SK-N-SH (cell line): ENCODE measurements around the gene CNTNAP2. TPM values are rescaled to one million over a fixed set of nuclear protein-coding genes. Genes with fewer than 3 reads are reported as not detected.

Experiments
- CTCF ChIA-PET: fragments of 300-600, 350-600 bp; formaldehyde crosslinking; extraction: SDS; loops from one replicate; lab custom pipeline; 2021; lab: Yijun Ruan, JAX
- POLR2A ChIA-PET: fragments of 350-600 bp; sonication (Branson Sonifier 250); formaldehyde crosslinking; extraction: SDS; loops from one replicate; lab custom pipeline; 2020; ENCODE audit warnings: antibody characterized with exemption, inconsistent platforms; lab: Yijun Ruan, JAX
- DNase-seq: peaks from one replicate; pipeline ENCODE4 v3.0.0; 2012
- H2AFZ ChIP-seq: fragments of 200-600 bp; sonication (generic); 2 replicates; pipeline ENCODE4 v1.8.1; 2016; ENCODE audit warnings: antibody characterized with exemption, mild to moderate bottlenecking, low read depth
- H3F3A ChIP-seq: fragments of 200-600 bp; sonication (generic); replicated peaks from 2 replicates; pipeline ENCODE3; 2016; ENCODE audit warnings: antibody characterized with exemption, mild to moderate bottlenecking; ENCODE audit not compliant: insufficient read depth
- H3K27ac ChIP-seq, 2 experiments: fragments of 200-500 bp in 1 of 2; fragments of 200-600 bp in 1 of 2; sonication (Bioruptor generic) in 1 of 2; sonication (generic), shearing (Covaris generic) in 1 of 2; 2 replicates each; pipeline versions ENCODE4 v1.5.1 to v1.6.1; 2014 to 2016; ENCODE audit warnings: low read depth in 2 of 2, inconsistent platforms in 1 of 2, low read length in 1 of 2, mild to moderate bottlenecking in 1 of 2, mixed read lengths in 1 of 2
- H3K27me3 ChIP-seq: fragments of 200-600 bp; sonication (generic), shearing (Covaris generic); 2 replicates; pipeline ENCODE4 v1.6.1; 2016; ENCODE audit warnings: mixed run types; ENCODE audit not compliant: insufficient read depth
- H3K36me3 ChIP-seq, 2 experiments: fragments of 200-500 bp in 1 of 2; fragments of 200-600 bp in 1 of 2; sonication (Bioruptor generic) in 1 of 2; sonication (generic) in 1 of 2; replicated peaks in 1 of 2; 2 replicates each; pipeline versions ENCODE3 to v1.5.1; 2014 to 2016; ENCODE audit warnings: low read length in 1 of 2, mild to moderate bottlenecking in 1 of 2; ENCODE audit not compliant: insufficient read depth in 2 of 2, control insufficient read depth in 1 of 2
- H3K4me1 ChIP-seq, 2 experiments: fragments of 200-500 bp in 1 of 2; fragments of 200-600 bp in 1 of 2; sonication (Bioruptor generic) in 1 of 2; sonication (generic), shearing (Covaris generic) in 1 of 2; 2 replicates each; pipeline versions ENCODE4 v1.5.1 to v1.6.1; 2014 to 2016; ENCODE audit warnings: low read depth in 1 of 2, low read length in 1 of 2, mixed run types in 1 of 2; ENCODE audit not compliant: insufficient read depth in 2 of 2, control insufficient read depth in 1 of 2
- H3K4me2 ChIP-seq: fragments of 200-600 bp; sonication (generic), shearing (Covaris generic); 2 replicates; pipeline ENCODE4 v1.6.1; 2017; ENCODE audit warnings: mixed run types
- H3K4me3 ChIP-seq, 2 experiments: fragments of 200-500 bp in 1 of 2; fragments of 200-600 bp in 1 of 2; sonication (Bioruptor generic) in 1 of 2; sonication (generic), shearing (Covaris generic) in 1 of 2; 2 replicates each; pipeline versions ENCODE4 v1.5.1 to v1.8.1; 2014 to 2016; ENCODE audit warnings: low read depth in 2 of 2, inconsistent platforms in 1 of 2, low read length in 1 of 2, mild to moderate bottlenecking in 1 of 2, mixed read lengths in 1 of 2, moderate library complexity in 1 of 2
- H3K79me2 ChIP-seq: fragments of 200-600 bp; sonication (generic); 2 replicates; pipeline ENCODE4 v1.8.1; 2017; ENCODE audit warnings: mild to moderate bottlenecking; ENCODE audit not compliant: insufficient read depth
- H3K9ac ChIP-seq: fragments of 200-600 bp; sonication (generic); 2 replicates; pipeline ENCODE4 v1.6.1; 2017; ENCODE audit warnings: mixed run types
- H3K9me2 ChIP-seq: fragments of 200-600 bp; sonication (generic); 2 replicates; pipeline ENCODE4 v1.6.1; 2017; ENCODE audit warnings: mixed run types
- H3K9me3 ChIP-seq: fragments of 200-600 bp; sonication (generic); 2 replicates; pipeline ENCODE4 v1.6.1; 2017; ENCODE audit warnings: mixed run types, mild to moderate bottlenecking, moderate library complexity
- H4K20me1 ChIP-seq: fragments of 200-600 bp; sonication (generic); 2 replicates; pipeline ENCODE4 v1.6.1; 2017; ENCODE audit warnings: mild to moderate bottlenecking, mixed run types; ENCODE audit not compliant: insufficient read depth
- CTCF ChIP-seq: fragments of 200-600 bp; sonication (generic); IDR thresholded peaks from 2 replicates; pipeline ENCODE4 v1.6.1; 2017; ENCODE audit warnings: antibody characterized with exemption, mild to moderate bottlenecking, moderate library complexity
- ELF1 ChIP-seq: IDR thresholded peaks from 2 replicates; pipeline ENCODE4 v1.4.0; 2012
- EP300 ChIP-seq, 2 experiments: IDR thresholded peaks; 2 replicates each; pipeline versions ENCODE4 v1.4.0 to v1.6.1; 2012; ENCODE audit warnings: borderline replicate concordance in 1 of 2, low read depth in 1 of 2, low read length in 1 of 2
- FOXJ3 ChIP-seq: sonication (generic); formaldehyde crosslinking; IDR thresholded peaks from 2 replicates; pipeline ENCODE4 v1.5.1; 2020; ENCODE audit warnings: mild to moderate bottlenecking, missing genetic modification reagents
- FOXM1 ChIP-seq: IDR thresholded peaks from 2 replicates; pipeline ENCODE4 v1.4.0; 2012; ENCODE audit warnings: low read depth, mild to moderate bottlenecking
- JUND ChIP-seq: IDR thresholded peaks from 2 replicates; pipeline ENCODE4 v1.4.0; 2012
- MAX ChIP-seq: IDR thresholded peaks from 2 replicates; pipeline ENCODE4 v1.4.0; 2012; ENCODE audit warnings: low read depth
- PBX3 ChIP-seq: IDR thresholded peaks from 2 replicates; pipeline ENCODE4; 2012
- POLR2AphosphoS5 ChIP-seq: IDR thresholded peaks from 2 replicates; pipeline ENCODE4 v1.6.1; 2012; ENCODE audit warnings: low read depth, low read length
- RAD21 ChIP-seq: IDR thresholded peaks from 2 replicates; pipeline ENCODE4 v1.6.1; 2012; ENCODE audit warnings: mild to moderate bottlenecking, low read length
- RCOR1 ChIP-seq: fragments of 150-350 bp; IDR thresholded peaks from 2 replicates; pipeline ENCODE4 v1.6.1; 2017; ENCODE audit warnings: antibody characterized with exemption, low read length
- REST ChIP-seq: IDR thresholded peaks from 2 replicates; pipeline ENCODE4 v1.6.1; 2012; ENCODE audit warnings: mild to moderate bottlenecking, low read depth, low read length, moderate library complexity
- TAF1 ChIP-seq: IDR thresholded peaks from 2 replicates; pipeline ENCODE4 v1.6.1; 2012; ENCODE audit warnings: low read depth, mild to moderate bottlenecking, low read length, moderate library complexity, borderline replicate concordance
- TCF12 ChIP-seq: IDR thresholded peaks from 2 replicates; pipeline ENCODE4 v1.4.0; 2012
- USF2 ChIP-seq: fragments of 150-350 bp; IDR thresholded peaks from 2 replicates; pipeline ENCODE4 v1.6.1; 2017; ENCODE audit warnings: antibody characterized with exemption, low read length, low read depth, borderline replicate concordance
- YY1 ChIP-seq: IDR thresholded peaks from 2 replicates; pipeline ENCODE4 v1.4.0; 2012; ENCODE audit warnings: low read depth, mild to moderate bottlenecking
- WGBS: methylation state at CpG from one replicate; pipeline ENCODE4 v1.1.6; 2017; ENCODE audit warnings: low lambda C conversion rate; 5-methylcytosine and 5-hydroxymethylcytosine counted together
- polyA plus RNA-seq, 3 experiments: library from polyadenylated mRNA; depleted of rRNA; stranded (reverse); fragments of >200 nt; gene quantifications; 2 replicates each; pipeline ENCODE4 v1.2.3, GENCODE V29; 2012

The CNTNAP2 gene
- polyA plus RNA-seq, 1 of the 3 experiments (the other 2 are of a cell fraction): 3.4 TPM

GRCh38 chr7:146902266-146902665 is 785.7 kb downstream of the CNTNAP2 start:
- POLR2A ChIA-PET: no interaction called here
- TF ChIP-seq ELF1: no peak
- TF ChIP-seq RCOR1: no peak
- no peak for TF ChIP-seq TCF12
- no peak for TF ChIP-seq FOXJ3 (CRISPR knock-in tag)
- no peak for TF ChIP-seq YY1
- TF ChIP-seq FOXM1: no peak
- no peak for TF ChIP-seq REST
- no peak for TF ChIP-seq JUND
- TF ChIP-seq POLR2AphosphoS5: no peak
- TF ChIP-seq PBX3: no peak
- TF ChIP-seq CTCF: no peak
- TF ChIP-seq RAD21: no peak
- TF ChIP-seq MAX: no peak
- no peak for TF ChIP-seq TAF1
- no peak for TF ChIP-seq USF2
- TF ChIP-seq EP300 (IDR thresholded peaks at IDR 0.05; ENCODE audit: borderline replicate concordance in 1 of 2, low read depth in 1 of 2, low read length in 1 of 2): no peak

More at GRCh38 chr7:146902266-146902665, 785.7 kb downstream of the CNTNAP2 start:
- Histone ChIP-seq H2AFZ (no peak overlapping the region), H3K27ac (no peak overlapping the region), H4K20me1 (no peaks in the 10 kb centered on the region), H3K79me2 (no peaks in the 10 kb centered on the region), H3K9ac (no peak overlapping the region), H3K9me2 (no peaks in the 10 kb centered on the region), H3F3A (no peaks in the 10 kb centered on the region), H3K27me3 (no peaks in the 10 kb centered on the region), H3K4me1 (no peaks in the 10 kb centered on the region), H3K4me2 (no peak overlapping the region), H3K9me3 (no peaks in the 10 kb centered on the region), H3K4me3 (no peak overlapping the region), H3K36me3 (no peaks in the 10 kb centered on the region)
- 7% methylated on average over 1 of the region's 1 CpG for WGBS
- DNase-seq: no peak
- CTCF ChIA-PET: no interaction called here
